Smooth muscle cell of the pulmonary artery (primary cell): ENCODE measurements around the gene TLR9. TPM values are rescaled to one million over a fixed set of nuclear protein-coding genes. Genes with fewer than 3 reads are reported as not detected.

Experiments used
- total RNA-seq: library from RNA; depleted of rRNA; stranded (reverse); fragments of >200 nt; gene quantifications from 2 replicates; pipeline ENCODE4 v1.2.3, GENCODE V29; 2014

Gene TLR9
- under 0.01 and 0.23 TPM in 2 replicates for total RNA-seq

GRCh38 chr3:52225452-52226228, at the start of gene TLR9:
TSS of gene TLR9 (minus strand) at chr3:52225645. CDS start at chr3:52225529, 116 bp downstream.

GRCh38 chr3:52245322-52246263, 20.1 kb upstream of the TLR9 start, which contains the start of gene PPM1M:
TSS of gene PPM1M (plus strand) at chr3:52245759. CDS start at chr3:52245825, 66 bp downstream.

DNA sequence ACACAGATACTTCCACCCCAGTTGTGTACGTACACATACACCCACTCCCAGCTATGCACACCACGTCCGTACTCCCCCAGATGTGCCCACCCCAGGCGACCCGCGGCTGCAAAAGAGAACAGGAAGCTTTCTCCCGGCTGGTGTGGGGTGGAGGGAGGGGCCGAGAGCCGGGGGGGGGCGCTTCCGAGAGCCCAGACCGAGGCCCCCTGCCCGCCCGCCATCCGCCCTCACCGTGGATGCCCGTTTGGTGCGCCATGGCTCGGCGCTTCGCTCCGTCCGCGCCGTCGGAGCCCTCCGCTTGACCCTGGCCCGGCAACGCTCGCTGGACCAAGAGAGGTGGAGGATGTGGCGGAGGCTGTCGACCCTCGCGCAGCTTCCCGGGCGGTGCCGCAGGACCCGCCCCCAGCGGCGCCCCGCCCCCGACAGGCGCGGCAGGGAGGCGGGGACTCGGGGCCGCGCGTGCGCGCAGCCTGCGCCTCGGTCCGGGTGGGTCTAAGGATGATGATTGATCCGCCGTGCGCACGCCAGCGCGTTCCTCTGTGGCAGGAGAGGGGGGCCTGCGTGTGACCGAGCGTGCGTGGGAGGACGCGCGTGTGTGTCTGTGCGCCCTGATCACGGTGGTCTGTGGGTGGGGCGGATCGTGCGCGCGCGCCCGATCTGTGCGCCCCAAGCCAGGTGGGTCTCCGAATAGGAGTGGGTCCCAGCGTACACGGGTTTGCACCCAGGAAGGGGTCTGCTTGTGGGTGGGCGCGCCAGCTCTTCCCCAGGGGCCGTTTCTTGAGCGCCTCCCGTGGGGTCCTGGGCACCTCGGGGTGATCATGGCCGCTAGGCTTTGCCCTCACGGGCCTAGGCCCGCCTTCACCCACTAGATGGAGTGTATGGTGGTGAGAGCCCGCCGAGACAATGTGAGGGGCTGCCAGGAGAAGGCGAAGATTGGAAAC, 13.6 kb upstream of the TLR9 start, which contains the start of gene TWF2:
TWF2 (minus strand) TSS at position 398 of the 941 bp plus-strand sequence; CDS start at position 256, 142 bp downstream.

DNA sequence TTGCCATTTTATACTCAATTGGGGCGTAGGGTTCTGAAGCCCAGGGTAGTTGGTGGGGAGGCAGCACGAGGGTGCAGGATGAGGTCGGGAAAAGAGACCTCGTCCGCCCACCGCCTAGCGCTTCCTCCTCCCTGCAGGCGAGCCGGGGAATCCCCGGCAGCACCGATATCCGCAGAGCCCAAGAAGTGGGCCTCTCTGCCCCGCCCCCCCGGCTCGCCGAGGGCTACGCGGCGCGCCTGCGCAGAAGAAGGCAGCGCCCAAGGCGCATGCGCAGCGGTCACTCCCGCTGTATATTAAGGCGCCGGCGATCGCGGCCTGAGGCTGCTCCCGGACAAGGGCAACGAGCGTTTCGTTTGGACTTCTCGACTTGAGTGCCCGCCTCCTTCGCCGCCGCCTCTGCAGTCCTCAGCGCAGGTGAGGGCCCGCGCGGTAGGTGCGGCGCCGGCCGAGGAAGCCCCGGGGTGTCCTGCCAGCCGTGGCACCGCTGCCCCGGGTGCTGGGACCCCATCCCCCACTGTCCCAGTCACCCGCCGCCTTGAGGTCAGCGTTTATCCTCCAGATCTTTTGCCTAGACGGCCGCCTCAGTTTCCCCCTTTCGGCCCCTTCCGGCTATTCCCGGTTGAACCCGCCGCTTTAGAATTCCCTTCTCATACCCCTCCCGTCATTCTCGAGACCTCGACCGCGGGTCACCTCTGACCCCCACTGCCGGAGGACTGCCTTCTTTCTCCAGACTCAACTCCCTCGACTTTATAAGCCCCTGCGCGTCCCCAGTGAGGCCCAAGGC, 27.4 kb downstream of the TLR9 start, which contains the start of gene ALAS1:
ALAS1 (plus strand) TSS at position 319 of the 784 bp plus-strand sequence. CDS start 1,082 bp downstream, outside the sequence.

Other genes with a start within 250 kb of the TLR9 start
- 33.5 and 39.6 TPM in 2 replicates for gene ACY1, start 242.1 kb downstream of the TLR9 start, total RNA-seq
- gene RPL29, start 229.8 kb downstream of the TLR9 start, total RNA-seq: 590 and 640 TPM in 2 replicates
- gene DUSP7, start 169.1 kb downstream of the TLR9 start, total RNA-seq: 11.1 and 17.5 TPM in 2 replicates
- gene POC1A, start 71.2 kb downstream of the TLR9 start, total RNA-seq: 5.4 and 7.4 TPM in 2 replicates
- 24.9 and 40.3 TPM in 2 replicates for gene ALAS1, start 27.5 kb downstream of the TLR9 start, total RNA-seq
- gene TWF2, start 13.5 kb upstream of the TLR9 start, total RNA-seq: 56.5 and 72.7 TPM in 2 replicates
- 28.5 and 28.8 TPM in 2 replicates for gene PPM1M, start 20.1 kb upstream of the TLR9 start, total RNA-seq
- gene WDR82, start 53.0 kb upstream of the TLR9 start, total RNA-seq: 85.0 and 91.9 TPM in 2 replicates
- 4.7 and 5.3 TPM in 2 replicates for gene GLYCTK, start 62.2 kb upstream of the TLR9 start, total RNA-seq
- 4.2 and 5.5 TPM in 2 replicates for gene DNAH1, start 90.7 kb upstream of the TLR9 start, total RNA-seq
- gene BAP1, start 184.4 kb upstream of the TLR9 start, total RNA-seq: 47.4 and 64.7 TPM in 2 replicates
- gene PHF7, start 185.0 kb upstream of the TLR9 start, total RNA-seq: 3.5 and 3.8 TPM in 2 replicates
- gene SEMA3G, start 219.5 kb upstream of the TLR9 start, total RNA-seq: 0.03 and 0.13 TPM in 2 replicates
- gene TNNC1, start 228.4 kb upstream of the TLR9 start, total RNA-seq: 0.23 and 2.6 TPM in 2 replicates
- gene NISCH, start 230.0 kb upstream of the TLR9 start, total RNA-seq: 87.9 and 109 TPM in 2 replicates